Lung (tissue), 12 donors: ENCODE data around the gene ST3GAL6. TPM values are rescaled to one million over a fixed set of nuclear protein-coding genes. Genes with fewer than 3 reads are reported as not detected.

Source experiments
- ATAC-seq: fragments of 200-7000 bp; cut with Tn5 transposase; one replicate; pipeline ENCODE4 v1.9.1; 2020; ENCODE audit warnings: moderate number of reproducible peaks; ENCODE audit not compliant: insufficient read depth, low FRiP score
- DNase-seq, 3 donors: peaks; one replicate each; pipeline ENCODE4 v3.0.0-alpha.2; 2013 to 2017
- H3K27ac ChIP-seq, 2 donors: one replicate each; pipeline ENCODE4 v1.5.1; 2013; ENCODE audit warnings: mild to moderate bottlenecking in 2 of 2, moderate library complexity in 2 of 2, control low read depth in 1 of 2, inconsistent platforms in 1 of 2, low read depth in 1 of 2, low read length in 1 of 2
- H3K27me3 ChIP-seq, 3 donors: one replicate each; pipeline ENCODE4 v1.5.1; 2013; ENCODE audit warnings: low read length in 2 of 3; ENCODE audit not compliant: control insufficient read depth in 3 of 3, insufficient read depth in 3 of 3
- H3K36me3 ChIP-seq, 4 donors: one replicate each; pipeline ENCODE4 v1.5.1; 2013; ENCODE audit warnings: low read length in 4 of 4, mild to moderate bottlenecking in 1 of 4, moderate library complexity in 1 of 4; ENCODE audit not compliant: control insufficient read depth in 4 of 4, insufficient read depth in 4 of 4
- H3K4me1 ChIP-seq, 5 donors: one replicate each; pipeline ENCODE4 v1.5.1; 2013; ENCODE audit warnings: low read length in 5 of 5, mild to moderate bottlenecking in 2 of 5, moderate library complexity in 1 of 5; ENCODE audit not compliant: control insufficient read depth in 5 of 5, insufficient read depth in 5 of 5
- H3K4me3 ChIP-seq: one replicate; pipeline ENCODE4 v1.5.1; 2013; ENCODE audit warnings: mild to moderate bottlenecking, control low read depth, moderate library complexity
- H3K9ac ChIP-seq, 2 donors: one replicate each; pipeline ENCODE4 v1.5.1; 2013; ENCODE audit warnings: low read length in 2 of 2, control low read depth in 1 of 2; ENCODE audit not compliant: insufficient read depth in 1 of 2
- H3K9me3 ChIP-seq, 4 donors: one replicate each; pipeline ENCODE4 v1.5.1; 2013; ENCODE audit warnings: low read length in 3 of 4, mild to moderate bottlenecking in 1 of 4, moderate library complexity in 1 of 4; ENCODE audit not compliant: control insufficient read depth in 4 of 4, insufficient read depth in 3 of 4
- WGBS, 2 donors: extraction: QIAGEN DNeasy Blood & Tissue Kit; methylation state at CpG; one replicate each; pipeline ENCODE4 v1.1.7; 2013; 5-methylcytosine and 5-hydroxymethylcytosine counted together
- polyA plus RNA-seq, 2 donors: library from polyadenylated mRNA; stranded (reverse); fragments of 200-250 nt; gene quantifications; one replicate each; pipeline ENCODE4 v1.2.1, GENCODE V29; 2013
- total RNA-seq, 2 donors: library from RNA; depleted of rRNA in 1 of 2; stranded (reverse); fragments of >200 nt in 1 of 2; gene quantifications; one replicate each; pipeline ENCODE4 v1.2.1, GENCODE V29; 2014 to 2021
- TF ChIP-seq, protein P1 (sequence below): IDR thresholded peaks from 2 replicates; pipeline ENCODE4 v1.5.1; 2012; ENCODE audit warnings: mild to moderate bottlenecking; ENCODE audit errors: control extremely low read depth, extremely low read depth
- donor health status: control.
- donor health status: control.
- donor health status: Bipolar disorder and iron deficiency.
- donor health status: healthy.
- donor health status: DM: yes; HTN: yes; CAD: no.

Gene ST3GAL6
- total and polyA plus RNA-seq, 4 donors = 13.6 to 22.9 (median 20.1) TPM

DNA sequence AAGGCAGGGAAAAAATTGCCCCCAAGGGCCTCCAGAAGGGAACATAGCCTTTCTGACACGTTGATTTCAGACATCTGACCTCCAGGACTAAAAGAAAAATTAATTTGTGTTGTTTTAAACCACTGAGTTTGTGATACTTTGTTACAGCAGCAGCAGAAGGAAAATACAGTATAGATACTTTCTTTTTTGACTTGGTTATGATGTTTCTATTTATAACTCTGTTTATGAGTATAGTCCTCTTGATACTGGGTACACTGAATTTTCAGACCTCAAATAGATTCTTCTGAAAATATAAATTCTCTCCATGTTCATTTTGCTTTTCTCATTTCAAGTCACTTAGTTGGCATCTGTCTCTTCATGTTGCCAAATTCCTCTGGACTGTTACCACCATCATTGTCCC, 44.4 kb upstream of the ST3GAL6 start:
- H3K9ac ChIP-seq = no peak overlapping the region
- no peaks in the 10 kb centered on the region for H3K4me1 ChIP-seq
- 60 to 69% methylated on average over 1 of the region's 1 CpG for WGBS, 2 donors
- no peak overlapping the region for H3K27ac ChIP-seq
- no peaks in the 10 kb centered on the region for H3K27me3 ChIP-seq
- H3K4me3 ChIP-seq = no peak overlapping the region
- DNase-seq (no peak), ATAC-seq (no peak)
- H3K9me3 ChIP-seq = no peaks in the 10 kb centered on the region
- TF ChIP-seq, protein P1, sequence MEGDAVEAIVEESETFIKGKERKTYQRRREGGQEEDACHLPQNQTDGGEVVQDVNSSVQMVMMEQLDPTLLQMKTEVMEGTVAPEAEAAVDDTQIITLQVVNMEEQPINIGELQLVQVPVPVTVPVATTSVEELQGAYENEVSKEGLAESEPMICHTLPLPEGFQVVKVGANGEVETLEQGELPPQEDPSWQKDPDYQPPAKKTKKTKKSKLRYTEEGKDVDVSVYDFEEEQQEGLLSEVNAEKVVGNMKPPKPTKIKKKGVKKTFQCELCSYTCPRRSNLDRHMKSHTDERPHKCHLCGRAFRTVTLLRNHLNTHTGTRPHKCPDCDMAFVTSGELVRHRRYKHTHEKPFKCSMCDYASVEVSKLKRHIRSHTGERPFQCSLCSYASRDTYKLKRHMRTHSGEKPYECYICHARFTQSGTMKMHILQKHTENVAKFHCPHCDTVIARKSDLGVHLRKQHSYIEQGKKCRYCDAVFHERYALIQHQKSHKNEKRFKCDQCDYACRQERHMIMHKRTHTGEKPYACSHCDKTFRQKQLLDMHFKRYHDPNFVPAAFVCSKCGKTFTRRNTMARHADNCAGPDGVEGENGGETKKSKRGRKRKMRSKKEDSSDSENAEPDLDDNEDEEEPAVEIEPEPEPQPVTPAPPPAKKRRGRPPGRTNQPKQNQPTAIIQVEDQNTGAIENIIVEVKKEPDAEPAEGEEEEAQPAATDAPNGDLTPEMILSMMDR = no peak
- H3K36me3 ChIP-seq = no peaks in the 10 kb centered on the region

DNA sequence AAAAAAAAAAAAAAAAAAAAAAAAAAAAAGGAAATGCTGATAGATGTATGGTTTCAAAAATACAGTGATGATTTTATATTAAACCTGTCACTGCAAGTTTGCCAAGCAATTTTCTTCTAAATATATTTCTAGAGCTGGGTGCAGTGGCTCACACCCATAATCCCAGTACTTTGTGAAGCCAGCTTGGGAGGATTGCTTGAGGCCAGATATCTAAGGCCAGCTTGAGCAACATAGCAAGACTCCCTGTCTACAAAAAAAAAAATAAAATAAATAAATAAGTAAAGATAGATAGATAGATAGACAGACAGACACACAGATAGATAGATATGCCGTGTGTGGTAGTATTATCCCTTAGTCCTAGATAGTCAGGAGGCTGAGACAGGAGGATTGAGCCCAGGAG, 41.4 kb upstream of the ST3GAL6 start:
- ATAC-seq (no peak), DNase-seq (no peak)
- H3K9ac ChIP-seq = no peak overlapping the region
- no peaks in the 10 kb centered on the region for H3K36me3 ChIP-seq
- TF ChIP-seq, protein P1 = no peak
- 94 to 97% methylated on average over 1 of the region's 1 CpG for WGBS, 2 donors
- H3K9me3 ChIP-seq = no peaks in the 10 kb centered on the region
- H3K4me1 ChIP-seq = peaks cover 0 to 3% (median 0%) of the 10 kb centered on the region in 5 donors
- H3K27ac ChIP-seq = no peak overlapping the region
- no peaks in the 10 kb centered on the region for H3K27me3 ChIP-seq
- no peak overlapping the region for H3K4me3 ChIP-seq

GRCh38 chr3:98722389-98722788, 40.8 kb upstream of the ST3GAL6 start:
- Histone ChIP-seq H3K4me3 (no peak overlapping the region), H3K27me3 (no peaks in the 10 kb centered on the region), H3K9ac (no peak overlapping the region), H3K4me1 (peaks cover 0 to 3% (median 0%) of the 10 kb centered on the region in 5 donors), H3K9me3 (no peaks in the 10 kb centered on the region), H3K36me3 (no peaks in the 10 kb centered on the region), H3K27ac (no peak overlapping the region)
- 82 to 86% methylated on average over 4 of the region's 4 CpGs for WGBS, 2 donors
- TF ChIP-seq, protein P1 = no peak
- no peak for DNase-seq
- ATAC-seq = no peak

DNA sequence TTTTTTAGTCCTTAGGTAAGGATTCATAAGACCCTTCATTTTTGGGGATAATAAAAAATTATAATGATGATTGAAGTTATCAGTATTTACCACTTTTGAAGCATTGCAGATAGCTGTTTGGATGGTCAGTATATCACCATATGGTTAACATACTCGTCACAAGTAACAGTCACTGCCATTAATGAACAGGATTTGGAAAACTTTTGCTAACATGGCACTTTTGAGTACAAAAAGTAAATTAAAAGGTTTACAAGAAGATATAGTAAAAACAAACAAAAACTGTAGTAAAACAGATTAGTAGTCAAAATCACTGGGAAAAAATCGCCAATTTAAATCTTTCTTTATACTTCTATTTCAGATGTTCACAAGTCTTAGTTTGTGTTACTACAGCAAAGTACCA, 37.8 kb upstream of the ST3GAL6 start:
- peak in 1 of 3 donors; percentile 15 for DNase-seq
- Histone ChIP-seq H3K27me3 (no peaks in the 10 kb centered on the region), H3K9me3 (no peaks in the 10 kb centered on the region), H3K4me3 (no peak overlapping the region), H3K27ac (no peak overlapping the region), H3K9ac (no peak overlapping the region), H3K4me1 (peaks cover 0 to 3% (median 0%) of the 10 kb centered on the region in 5 donors), H3K36me3 (no peaks in the 10 kb centered on the region)
- no peak for ATAC-seq
- 92 to 95% methylated on average over 2 of the region's 2 CpGs for WGBS, 2 donors
- TF ChIP-seq, protein P1 = no peak
